Measurements from ENCODE around the gene ABHD14A.

The ABHD14A gene

DNA sequence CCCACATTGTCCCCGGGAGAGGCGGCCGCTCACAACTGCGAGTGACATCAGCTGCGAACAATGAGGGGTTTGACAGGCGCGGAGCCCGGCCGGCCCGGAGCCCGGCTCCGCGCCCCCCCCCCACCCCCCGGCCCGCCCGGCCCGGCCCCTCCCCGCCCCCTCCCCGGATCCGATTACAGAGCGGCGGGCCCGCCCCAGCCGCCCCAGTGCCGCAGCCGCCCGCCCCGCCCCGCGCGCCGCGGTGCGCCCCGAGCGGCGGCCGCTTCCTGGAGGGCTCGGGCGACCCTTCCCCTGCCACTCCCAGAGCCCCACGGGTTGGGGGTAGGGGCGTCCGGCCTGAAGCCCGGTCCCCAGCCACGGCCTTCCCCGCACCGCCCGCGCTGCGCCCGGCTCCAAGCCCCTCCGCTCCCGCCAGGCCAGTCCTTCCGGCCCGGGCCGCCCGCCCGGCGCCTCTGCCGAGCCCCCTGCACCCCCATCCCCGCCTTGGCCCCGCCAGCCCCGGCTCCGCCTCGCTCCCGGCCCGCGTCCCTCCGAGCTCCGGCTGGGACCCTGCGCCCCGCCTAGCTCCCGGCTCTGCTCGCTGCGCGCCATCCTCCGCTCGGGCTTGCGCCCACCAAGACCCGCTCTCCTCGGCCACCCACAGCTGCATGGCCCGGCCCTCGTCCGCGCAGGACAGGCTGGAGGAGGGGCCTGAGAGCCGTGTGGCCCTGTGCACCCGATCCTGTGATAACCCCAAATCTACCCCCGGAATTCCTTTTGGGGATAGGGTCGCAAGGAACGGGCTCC lies 7.3 kb upstream of the ABHD14A start, which contains the start of gene PCBP4:
Gene PCBP4 (minus strand): TSS at position 71 of the 786 bp plus-strand sequence. CDS start 6,214 bp downstream, outside the sequence.
- Histone ChIP-seq H3K9me3 (no peaks in the 10 kb centered on the region), H3K27me3 (ENCODE audit: low read depth) (no peaks in the 10 kb centered on the region), H3K36me3 (replicated peaks) (peaks cover 8% of the 10 kb centered on the region), H3K4me3 (peak within 1 kb of the TSS; percentile 45), H3K4me1 (peaks cover 31% of the 10 kb centered on the region)
- in situ Hi-C loops (cut with MboI; ENCODE audit: low sequenced_read_pairs): no loop called here
- peak; percentile 77 to 84 for DNase-seq (ENCODE audit: low spot score in 2 of 2)

DNA sequence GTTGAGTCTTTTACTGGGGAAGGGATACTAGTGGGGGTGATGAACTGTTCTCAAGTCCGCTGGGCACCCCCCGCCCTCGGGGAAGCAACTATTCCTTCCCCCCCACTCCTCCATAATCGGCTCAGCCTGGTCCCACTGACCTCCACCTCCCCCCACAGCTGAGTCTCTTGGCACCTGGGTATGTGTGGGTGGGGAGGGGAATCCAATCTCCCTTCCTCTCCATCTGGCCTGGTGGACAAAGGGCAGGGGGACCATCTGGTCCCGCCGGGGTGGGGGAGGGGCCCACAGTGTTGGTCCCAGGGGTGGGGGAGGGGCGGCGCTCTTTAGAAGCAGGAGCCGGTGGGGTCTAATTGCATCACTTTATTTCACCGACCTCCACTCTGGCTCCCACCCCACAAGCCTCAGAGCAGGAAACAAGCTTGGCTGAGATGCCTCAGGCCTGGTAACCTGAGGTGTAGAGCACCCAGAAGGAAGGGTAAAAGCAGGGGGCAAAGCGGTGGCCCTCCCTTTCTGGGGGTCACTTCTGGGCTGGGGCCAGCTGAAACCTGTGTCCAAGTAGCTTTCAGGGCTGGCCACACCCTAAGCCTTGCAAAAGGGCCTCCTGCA lies 6.6 kb upstream of the ABHD14A start:
- Histone ChIP-seq H3K9me3 (no peaks in the 10 kb centered on the region), H3K27me3 (ENCODE audit: low read depth) (no peaks in the 10 kb centered on the region), H3K4me1 (peaks cover 24% of the 10 kb centered on the region), H3K4me3 (peak overlapping the region; percentile 45), H3K36me3 (replicated peaks) (peaks cover 8% of the 10 kb centered on the region)
- in situ Hi-C loops (cut with MboI; ENCODE audit: low sequenced_read_pairs): no loop called here
- peak in 1 of 2 experiments; percentile 74 for DNase-seq (ENCODE audit: low spot score in 2 of 2)

DNA sequence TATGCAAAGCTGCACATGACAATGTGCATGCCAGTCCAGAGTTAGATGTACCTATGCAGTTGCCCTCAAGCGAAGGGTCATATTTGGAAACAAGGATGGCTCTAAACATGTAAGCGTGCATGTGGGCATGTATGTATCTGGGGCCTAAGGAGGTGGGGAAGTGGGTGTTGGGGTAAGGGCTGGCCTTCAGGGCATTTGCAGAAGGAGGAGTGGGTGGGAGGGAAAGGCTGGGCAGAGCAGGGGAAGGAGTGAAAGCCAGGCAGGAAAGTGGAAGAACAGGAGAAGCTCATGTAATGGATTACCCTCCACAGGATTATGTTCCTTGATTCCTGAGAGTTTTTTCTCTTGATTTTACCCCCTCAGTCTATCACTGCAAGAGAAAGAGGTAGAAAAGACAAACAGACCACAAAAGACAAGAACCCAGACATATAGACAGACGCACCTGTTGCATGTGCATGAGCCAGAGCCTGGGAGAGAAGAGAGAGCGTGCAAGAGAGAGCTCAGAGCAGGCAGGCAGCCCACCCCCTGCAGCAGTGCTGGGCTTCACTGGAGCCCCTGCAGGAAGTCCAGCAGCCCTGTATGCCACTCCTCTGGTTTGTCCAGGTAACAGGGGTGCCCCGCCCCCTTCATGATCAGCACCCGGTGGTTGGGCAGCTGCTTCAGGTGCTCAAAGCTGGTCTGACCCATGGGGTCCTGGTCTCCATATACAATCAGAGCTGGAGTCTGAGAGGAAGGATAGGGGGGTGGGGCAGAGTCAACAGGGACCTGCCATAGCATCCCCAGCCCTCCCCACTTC lies 5.8 kb upstream of the ABHD14A start:
- Histone ChIP-seq H3K4me3 (no peak overlapping the region), H3K27me3 (ENCODE audit: low read depth) (no peaks in the 10 kb centered on the region), H3K36me3 (replicated peaks) (peaks cover 8% of the 10 kb centered on the region), H3K4me1 (peaks cover 25% of the 10 kb centered on the region), H3K9me3 (no peaks in the 10 kb centered on the region)
- in situ Hi-C loops (cut with MboI; ENCODE audit: low sequenced_read_pairs): no loop called here
- DNase-seq (ENCODE audit: low spot score in 2 of 2): no peak

DNA sequence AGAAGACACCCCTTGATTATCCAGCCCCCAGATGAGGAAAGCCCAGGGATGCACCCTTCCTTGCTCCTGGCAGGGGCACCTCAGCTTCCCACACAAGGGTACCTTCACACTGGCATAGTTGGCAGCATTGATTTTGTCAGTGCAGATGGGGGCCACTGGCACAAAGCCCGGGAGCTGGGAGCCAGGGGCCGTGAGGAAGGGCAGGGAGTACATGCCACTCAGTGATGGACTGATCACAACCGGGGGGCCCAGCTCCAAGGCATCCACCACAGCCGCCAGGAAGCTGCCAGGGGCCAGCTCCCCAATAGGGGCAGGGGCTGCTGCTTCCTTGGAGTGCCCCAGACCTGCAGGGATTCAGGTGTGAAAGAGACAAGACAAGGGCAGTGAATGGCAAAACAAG lies 5.0 kb upstream of the ABHD14A start:
- peaks cover 28% of the 10 kb centered on the region for H3K4me1 ChIP-seq
- H3K27me3 ChIP-seq (ENCODE audit: low read depth): no peaks in the 10 kb centered on the region
- no peaks in the 10 kb centered on the region for H3K9me3 ChIP-seq
- DNase-seq (ENCODE audit: low spot score in 2 of 2): no peak
- H3K4me3 ChIP-seq: no peak overlapping the region
- H3K36me3 ChIP-seq (replicated peaks): peaks cover 8% of the 10 kb centered on the region
- in situ Hi-C loops (cut with MboI; ENCODE audit: low sequenced_read_pairs): no loop called here

DNA sequence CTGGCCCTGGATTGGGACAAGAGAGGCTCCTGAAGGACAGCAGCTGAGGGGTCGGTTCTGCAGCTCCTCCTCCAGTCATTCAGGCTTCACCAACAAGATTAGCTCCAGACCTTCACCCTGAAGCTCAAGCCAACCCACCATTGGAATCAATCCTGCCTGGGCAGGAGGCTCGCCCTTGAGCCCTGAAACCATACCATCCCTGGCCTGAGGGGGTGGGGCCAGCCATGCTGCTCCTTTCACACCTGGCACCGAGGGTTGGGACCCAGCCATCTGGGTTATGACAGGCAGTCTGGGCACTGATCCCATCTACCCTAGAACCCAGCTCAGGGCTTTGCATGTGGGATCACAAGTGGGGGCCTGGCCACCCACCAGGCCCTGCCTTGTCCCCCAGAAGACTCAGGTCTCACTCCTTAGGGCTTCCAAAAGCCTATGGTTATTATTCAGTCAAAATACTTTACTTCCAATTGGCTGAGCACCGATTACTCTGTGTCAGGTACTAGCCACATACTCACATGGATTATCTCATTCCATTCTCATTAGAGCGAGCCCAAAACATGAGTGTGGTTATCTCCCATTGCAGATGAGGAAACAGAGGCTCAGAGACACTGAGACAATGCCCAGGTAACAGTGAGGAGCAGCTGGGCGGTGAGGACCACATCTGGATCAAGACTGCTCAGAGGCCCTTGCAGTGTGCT lies 4.1 kb upstream of the ABHD14A start:
- no peak overlapping the region for H3K4me3 ChIP-seq
- H3K4me1 ChIP-seq: peaks cover 37% of the 10 kb centered on the region
- H3K36me3 ChIP-seq (replicated peaks): peaks cover 8% of the 10 kb centered on the region
- DNase-seq (ENCODE audit: low spot score in 2 of 2): no peak
- in situ Hi-C loops (cut with MboI; ENCODE audit: low sequenced_read_pairs): no loop called here
- H3K9me3 ChIP-seq: no peaks in the 10 kb centered on the region
- H3K27me3 ChIP-seq (ENCODE audit: low read depth): no peaks in the 10 kb centered on the region

DNA sequence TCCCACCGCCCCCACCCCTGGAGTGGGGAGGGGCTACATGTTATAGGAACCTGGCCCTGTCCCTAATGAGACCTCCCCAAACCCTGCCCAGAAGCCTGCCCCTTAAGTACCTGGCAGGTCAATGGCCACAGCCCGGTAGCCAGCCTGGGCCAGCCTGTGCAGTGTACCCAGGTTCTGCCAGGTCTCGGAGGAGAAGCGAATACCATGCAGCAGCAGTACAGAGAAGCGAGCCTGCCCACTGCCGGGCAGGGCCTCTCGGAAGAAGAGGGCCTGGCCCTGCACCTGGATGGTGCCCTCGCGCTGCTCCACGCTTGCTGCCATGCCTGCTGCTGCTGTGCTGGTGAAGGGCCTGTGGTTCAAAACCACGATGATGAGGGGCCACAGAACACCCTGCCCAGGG lies 3.5 kb upstream of the ABHD14A start:
- peaks cover 8% of the 10 kb centered on the region for H3K36me3 ChIP-seq (replicated peaks)
- in situ Hi-C loops (cut with MboI; ENCODE audit: low sequenced_read_pairs): no loop called here
- H3K4me3 ChIP-seq: no peak overlapping the region
- no peaks in the 10 kb centered on the region for H3K9me3 ChIP-seq
- no peak for DNase-seq (ENCODE audit: low spot score in 2 of 2)
- no peaks in the 10 kb centered on the region for H3K27me3 ChIP-seq (ENCODE audit: low read depth)
- peaks cover 32% of the 10 kb centered on the region for H3K4me1 ChIP-seq

DNA sequence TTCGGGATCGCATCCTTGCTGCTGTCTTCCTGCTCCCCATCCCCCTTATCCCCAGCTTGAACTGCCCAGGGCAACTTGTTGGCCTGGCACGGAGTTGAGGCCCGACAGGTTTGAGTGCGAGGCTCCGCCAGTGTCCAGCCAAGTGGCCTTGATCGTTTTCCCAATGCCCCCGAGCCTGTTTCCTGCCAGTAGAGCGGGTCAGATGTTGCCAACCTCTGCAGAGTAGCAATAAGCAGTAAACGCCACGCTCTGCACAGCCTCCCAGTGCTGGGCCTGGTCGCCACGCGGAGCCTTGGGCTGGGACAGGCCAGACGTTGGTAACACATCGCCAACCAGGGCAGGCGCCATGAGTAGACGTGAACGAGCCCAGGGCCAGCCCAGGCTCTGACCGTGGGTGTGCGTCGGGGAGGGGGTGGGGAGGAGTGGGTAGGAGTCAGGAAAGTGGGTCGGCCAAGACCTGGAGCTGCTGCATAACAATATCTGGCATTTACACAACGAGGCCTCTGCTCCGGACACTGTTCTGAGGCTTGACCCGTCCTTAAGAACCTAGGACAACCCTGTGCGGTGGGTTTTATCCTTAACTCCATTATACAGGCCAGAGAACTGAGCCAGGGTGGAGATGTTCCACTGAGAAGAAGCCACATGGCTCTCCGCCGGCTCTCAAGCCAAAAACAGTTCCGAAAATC lies 444 bp upstream of the ABHD14A start:
- Histone ChIP-seq H3K4me3 (peak overlapping the region; percentile 63), H3K9me3 (no peaks in the 10 kb centered on the region), H3K4me1 (peaks cover 18% of the 10 kb centered on the region), H3K36me3 (replicated peaks) (peaks cover 8% of the 10 kb centered on the region; the same call in 1 of the 2 replicates), H3K27me3 (ENCODE audit: low read depth) (no peaks in the 10 kb centered on the region)
- no peak for DNase-seq (ENCODE audit: low spot score in 2 of 2)
- in situ Hi-C loops (cut with MboI; ENCODE audit: low sequenced_read_pairs): no loop called here

DNA sequence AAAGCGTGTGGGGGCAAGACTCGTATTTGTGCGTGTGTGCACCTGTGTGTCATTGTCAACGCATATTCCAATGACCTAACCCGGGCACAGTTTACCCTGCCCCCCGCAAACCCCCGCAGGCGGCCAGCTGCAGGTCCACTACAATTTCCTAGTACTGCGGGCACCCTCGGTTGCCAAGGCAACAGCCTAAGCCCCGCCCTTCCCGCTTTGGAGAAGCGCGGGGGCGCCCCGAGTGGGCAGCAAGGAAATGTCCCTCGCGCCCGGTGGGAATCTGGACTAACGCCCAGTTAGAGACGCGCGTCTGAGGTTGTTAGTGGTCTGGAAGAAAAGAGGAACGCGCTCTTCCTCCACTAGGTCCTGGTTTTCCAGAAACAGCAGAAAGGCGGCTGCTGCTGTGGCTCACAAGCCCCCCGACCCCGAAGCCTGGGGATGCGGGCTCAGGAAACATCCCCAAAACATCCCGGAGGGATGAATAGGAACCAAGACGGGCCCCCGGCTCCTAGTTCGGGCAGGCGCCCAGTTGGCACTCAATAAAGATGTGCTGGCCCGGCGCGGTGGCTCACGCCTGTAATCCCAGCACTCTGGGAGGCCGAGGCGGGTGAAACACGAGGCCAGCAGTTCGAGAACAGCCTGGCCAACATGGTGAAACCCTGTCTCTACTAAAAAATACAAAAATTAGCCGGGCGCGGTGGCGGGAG lies 1.1 kb downstream of the ABHD14A start:
- peak in 1 of 2 experiments; percentile 86 for DNase-seq (ENCODE audit: low spot score in 2 of 2)

DNA sequence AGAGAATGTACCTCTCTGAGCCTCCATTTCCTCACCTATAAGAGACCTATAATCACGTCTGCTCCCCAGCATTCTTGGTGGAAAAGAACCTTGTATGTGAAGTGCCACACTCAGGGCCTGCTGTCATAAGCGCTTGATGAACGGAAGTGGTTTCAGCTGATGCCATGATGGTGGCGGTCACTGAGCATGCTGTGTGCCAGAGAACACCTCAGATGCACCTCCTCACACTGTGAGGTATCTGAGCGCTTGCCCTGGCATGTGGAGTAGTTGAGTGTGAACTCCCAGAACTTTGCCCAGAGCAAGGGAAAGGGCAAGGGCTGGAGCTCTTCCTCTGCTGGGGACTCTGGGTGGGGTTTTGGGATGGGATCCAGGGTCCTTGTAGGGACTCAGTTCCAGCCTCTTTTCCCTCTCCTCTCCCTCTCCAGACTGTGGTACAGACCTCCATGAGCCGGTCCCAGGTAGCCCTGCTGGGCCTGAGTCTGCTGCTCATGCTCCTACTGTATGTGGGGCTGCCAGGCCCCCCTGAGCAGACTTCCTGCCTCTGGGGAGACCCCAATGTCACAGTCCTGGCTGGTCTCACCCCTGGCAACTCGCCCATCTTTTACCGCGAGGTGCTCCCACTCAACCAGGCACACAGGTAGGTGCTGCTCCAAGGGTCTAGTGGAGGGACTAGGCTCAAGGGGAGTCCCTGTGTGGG lies 2.7 kb downstream of the ABHD14A start:
- in situ Hi-C loops (cut with MboI; ENCODE audit: low sequenced_read_pairs): no loop called here
- DNase-seq (ENCODE audit: low spot score in 2 of 2): no peak
- H3K4me1 ChIP-seq: peaks cover 25% of the 10 kb centered on the region
- H3K9me3 ChIP-seq: no peaks in the 10 kb centered on the region
- no peaks in the 10 kb centered on the region for H3K27me3 ChIP-seq (ENCODE audit: low read depth)
- no peak overlapping the region for H3K4me3 ChIP-seq
- no peaks in the 10 kb centered on the region for H3K36me3 ChIP-seq (replicated peaks)

More for the DNA sequence above, 1.1 kb downstream of the ABHD14A start:
- H3K4me1 ChIP-seq: peaks cover 18% of the 10 kb centered on the region
- peaks cover 8% of the 10 kb centered on the region; the same call in 1 of the 2 replicates for H3K36me3 ChIP-seq (replicated peaks)
- H3K9me3 ChIP-seq: no peaks in the 10 kb centered on the region
- no peaks in the 10 kb centered on the region for H3K27me3 ChIP-seq (ENCODE audit: low read depth)
- in situ Hi-C loops (cut with MboI; ENCODE audit: low sequenced_read_pairs): no loop called here
- peak overlapping the region; percentile 63 for H3K4me3 ChIP-seq

DNA sequence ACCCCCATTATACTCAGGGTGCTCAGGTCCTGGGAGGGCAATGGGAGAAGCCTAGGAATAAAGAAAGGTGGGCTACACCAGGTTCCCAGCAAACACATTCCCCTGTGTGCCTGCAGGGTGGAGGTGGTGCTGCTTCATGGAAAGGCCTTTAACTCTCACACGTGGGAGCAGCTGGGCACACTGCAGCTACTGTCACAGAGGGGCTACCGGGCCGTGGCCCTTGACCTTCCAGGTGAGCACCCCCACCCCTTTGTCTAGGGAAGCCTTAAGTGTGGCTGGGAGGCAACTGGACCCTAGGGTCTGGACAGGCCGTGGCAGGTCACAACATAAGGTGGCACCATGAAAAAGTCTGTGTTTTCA lies 3.3 kb downstream of the ABHD14A start:
- no peak overlapping the region for H3K4me3 ChIP-seq
- peaks cover 29% of the 10 kb centered on the region for H3K4me1 ChIP-seq
- in situ Hi-C loops (cut with MboI; ENCODE audit: low sequenced_read_pairs): no loop called here
- no peaks in the 10 kb centered on the region for H3K36me3 ChIP-seq (replicated peaks)
- H3K9me3 ChIP-seq: no peaks in the 10 kb centered on the region
- H3K27me3 ChIP-seq (ENCODE audit: low read depth): no peaks in the 10 kb centered on the region
- no peak for DNase-seq (ENCODE audit: low spot score in 2 of 2)

DNA sequence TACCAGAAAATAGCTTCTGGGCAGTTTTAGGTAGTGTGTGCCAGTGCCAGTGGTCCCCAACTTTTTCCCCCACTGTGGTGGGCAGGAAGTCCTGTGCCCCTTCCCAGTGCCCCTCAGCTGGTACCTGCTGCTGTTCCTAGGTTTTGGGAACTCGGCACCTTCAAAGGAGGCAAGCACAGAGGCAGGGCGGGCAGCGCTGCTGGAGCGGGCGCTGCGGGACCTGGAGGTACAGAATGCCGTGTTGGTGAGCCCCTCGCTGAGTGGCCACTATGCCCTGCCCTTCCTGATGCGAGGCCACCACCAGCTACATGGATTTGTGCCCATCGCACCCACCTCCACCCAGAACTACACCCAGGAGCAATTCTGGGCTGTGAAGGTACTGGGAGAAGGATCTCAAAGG lies 5.4 kb downstream of the ABHD14A start:
- Histone ChIP-seq H3K9me3 (no peaks in the 10 kb centered on the region), H3K27me3 (ENCODE audit: low read depth) (no peaks in the 10 kb centered on the region), H3K36me3 (replicated peaks) (no peaks in the 10 kb centered on the region), H3K4me1 (peaks cover 27% of the 10 kb centered on the region), H3K4me3 (no peak overlapping the region)
- in situ Hi-C loops (cut with MboI; ENCODE audit: low sequenced_read_pairs): no loop called here
- DNase-seq (ENCODE audit: low spot score in 2 of 2): no peak

DNA sequence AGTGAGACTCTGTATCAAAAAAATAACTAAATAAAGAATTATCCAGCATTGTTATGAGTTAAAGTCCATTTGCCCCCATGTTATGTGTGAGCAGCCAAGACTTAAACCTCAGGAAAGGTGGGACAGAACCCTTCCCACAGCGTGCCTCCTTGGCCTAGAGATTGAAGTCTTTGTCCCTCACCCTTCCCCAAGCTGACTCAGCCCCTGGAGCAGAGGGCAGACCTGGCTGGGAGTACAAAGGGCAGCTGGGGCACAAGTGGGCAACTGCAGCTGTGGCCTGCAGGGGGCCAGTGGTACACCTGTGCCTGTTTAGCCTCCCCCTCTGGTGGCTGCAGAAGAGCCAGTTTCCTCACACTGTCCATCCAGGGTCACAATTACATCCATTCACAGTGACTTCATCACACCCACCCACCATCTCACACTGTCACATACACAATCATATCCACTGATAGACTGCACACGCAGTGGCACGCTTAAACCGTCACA lies 7.5 kb downstream of the ABHD14A start:
- Histone ChIP-seq H3K9me3 (no peaks in the 10 kb centered on the region), H3K4me3 (peak overlapping the region; percentile 38), H3K36me3 (replicated peaks) (no peaks in the 10 kb centered on the region), H3K4me1 (peaks cover 21% of the 10 kb centered on the region), H3K27me3 (ENCODE audit: low read depth) (no peaks in the 10 kb centered on the region)
- peak in 1 of 2 experiments; percentile 67 for DNase-seq (ENCODE audit: low spot score in 2 of 2)
- in situ Hi-C loops (cut with MboI; ENCODE audit: low sequenced_read_pairs): no loop called here
